Liver (tissue), 9 donors: ENCODE results near the gene LMBRD1. TPM values are rescaled to one million over a fixed set of nuclear protein-coding genes. Genes with fewer than 3 reads are reported as not detected.

Experiments used
- DNase-seq: peaks from one replicate; pipeline ENCODE4 v3.0.0-alpha.2; 2017; ENCODE audit warnings: low spot score
- H3K27ac ChIP-seq, 2 donors: one replicate each; pipeline ENCODE4 v1.7.0; 2013; ENCODE audit warnings: inconsistent platforms in 2 of 2, low read length in 2 of 2, control low read depth in 1 of 2, low read depth in 1 of 2, mild to moderate bottlenecking in 1 of 2
- H3K27me3 ChIP-seq, 4 donors: one replicate each; pipeline versions ENCODE4 v1.6.1 to v1.7.0; 2013; ENCODE audit warnings: low read length in 3 of 4, inconsistent platforms in 1 of 4, mild to moderate bottlenecking in 1 of 4, moderate library complexity in 1 of 4; ENCODE audit not compliant: control insufficient read depth in 4 of 4, insufficient read depth in 4 of 4
- H3K36me3 ChIP-seq, 4 donors: one replicate each; pipeline versions ENCODE4 v1.6.1 to v1.7.0; 2013; ENCODE audit warnings: low read length in 3 of 4, mild to moderate bottlenecking in 3 of 4, low read depth in 1 of 4, moderate library complexity in 1 of 4; ENCODE audit not compliant: control insufficient read depth in 4 of 4, insufficient read depth in 3 of 4
- H3K4me1 ChIP-seq, 4 donors: one replicate each; pipeline versions ENCODE4 v1.6.1 to v1.7.0; 2013; ENCODE audit warnings: low read length in 3 of 4, mild to moderate bottlenecking in 3 of 4, moderate library complexity in 1 of 4; ENCODE audit not compliant: control insufficient read depth in 4 of 4, insufficient read depth in 4 of 4
- H3K4me3 ChIP-seq, 3 donors: one replicate each; pipeline versions ENCODE4 v1.6.1 to v1.7.0; 2013; ENCODE audit warnings: low read length in 3 of 3, control low read depth in 1 of 3, low read depth in 1 of 3, mild to moderate bottlenecking in 1 of 3
- H3K9ac ChIP-seq, 2 donors: one replicate each; pipeline ENCODE4 v1.7.0; 2013; ENCODE audit warnings: low read length in 2 of 2, mild to moderate bottlenecking in 2 of 2, moderate library complexity in 2 of 2, control low read depth in 1 of 2, low read depth in 1 of 2
- H3K9me3 ChIP-seq, 4 donors: one replicate each; pipeline versions ENCODE4 v1.6.1 to v1.7.0; 2013; ENCODE audit warnings: low read length in 3 of 4; ENCODE audit not compliant: control insufficient read depth in 4 of 4
- ATF3 ChIP-seq: IDR thresholded peaks from 2 replicates; pipeline ENCODE4 v1.6.1; 2016; ENCODE audit warnings: antibody characterized with exemption
- CTCF ChIP-seq: fragments of 150-350 bp; IDR thresholded peaks from 2 replicates; pipeline ENCODE4 v1.5.1; 2017; ENCODE audit warnings: improper control_type of control experiment, low read depth, low read length; ENCODE audit not compliant: missing input control
- EGR1 ChIP-seq, 2 donors: IDR thresholded peaks; 2 replicates each; pipeline ENCODE4 v1.6.1; 2016 to 2018; ENCODE audit warnings: antibody characterized with exemption in 2 of 2, low read depth in 2 of 2
- FOXA2 ChIP-seq: IDR thresholded peaks from 2 replicates; pipeline ENCODE4 v1.6.1; 2016; ENCODE audit warnings: antibody characterized with exemption
- GABPA ChIP-seq, 2 donors: IDR thresholded peaks in 1 of 2; conservative IDR thresholded peaks in 1 of 2; 2 replicates each; pipeline ENCODE4 v1.6.1; 2016; ENCODE audit warnings: antibody characterized with exemption in 2 of 2, mild to moderate bottlenecking in 1 of 2, moderate library complexity in 1 of 2
- JUND ChIP-seq, 2 donors: IDR thresholded peaks; 2 replicates each; pipeline ENCODE4 v1.6.1; 2016; ENCODE audit warnings: antibody characterized with exemption in 2 of 2
- MAX ChIP-seq: IDR thresholded peaks from 2 replicates; pipeline ENCODE4 v1.6.1; 2016; ENCODE audit warnings: antibody characterized with exemption
- REST ChIP-seq: IDR thresholded peaks from 2 replicates; pipeline ENCODE4 v1.6.1; 2016; ENCODE audit warnings: antibody characterized with exemption, mild to moderate bottlenecking
- RXRA ChIP-seq, 2 donors: IDR thresholded peaks; 2 replicates each; pipeline ENCODE4 v1.6.1; 2017 to 2018; ENCODE audit warnings: antibody characterized with exemption in 2 of 2, mild to moderate bottlenecking in 1 of 2
- SP1 ChIP-seq: IDR thresholded peaks from 2 replicates; pipeline ENCODE4 v1.6.1; 2018; ENCODE audit warnings: antibody characterized with exemption, mild to moderate bottlenecking
- TAF1 ChIP-seq: conservative IDR thresholded peaks from 2 replicates; pipeline ENCODE4 v1.6.1; 2016; ENCODE audit warnings: antibody characterized with exemption, mild to moderate bottlenecking
- ZBTB33 ChIP-seq: IDR thresholded peaks from 2 replicates; pipeline ENCODE4 v1.6.1; 2016; ENCODE audit warnings: antibody characterized with exemption
- WGBS: extraction: QIAGEN DNeasy Blood & Tissue Kit; methylation state at CpG from one replicate; pipeline ENCODE4 v1.1.7; 2013; 5-methylcytosine and 5-hydroxymethylcytosine counted together
- polyA plus RNA-seq, 2 donors: library from polyadenylated mRNA; stranded (reverse) in 1 of 2; unstranded in 1 of 2; fragments of 200-250 nt in 1 of 2; fragments of >200 nt in 1 of 2; fragmentation: Nextera tagmentation in 1 of 2; extraction: Ambion mirVana in 1 of 2; gene quantifications; one replicate each; pipeline versions ENCODE4 v1.2.1 to v1.2.3, GENCODE V29; 2013 to 2015
- total RNA-seq, 2 donors: library from RNA; depleted of rRNA; stranded (reverse); fragments of >200 nt; gene quantifications; one replicate each; pipeline ENCODE4 v1.2.3, GENCODE V29; 2014
- donor health status: healthy.
- donor health status: healthy.
- donor health status: healthy.
- donor health status: healthy.
- donor health status: healthy.

LMBRD1 gene
- total and polyA plus RNA-seq, 4 donors = 33.2 to 54.5 (median 43.3) TPM

- TF ChIP-seq CTCF (no peak), SP1 (no peak)
Observed at GRCh38 chr6:69665437-69665836, 131.4 kb downstream of the LMBRD1 start (continued).

- Histone ChIP-seq H3K9ac (no peak overlapping the region), H3K9me3 (peaks cover 0 to 1% (median 0%) of the 10 kb centered on the region in 4 donors), H3K4me1 (no peaks in the 10 kb centered on the region), H3K36me3 (no peaks in the 10 kb centered on the region), H3K4me3 (no peak overlapping the region), H3K27me3 (no peaks in the 10 kb centered on the region), H3K27ac (no peak overlapping the region)
- 90% methylated on average over 1 of the region's 1 CpG for WGBS
- no peak for TF ChIP-seq RXRA (IDR thresholded peaks at IDR 0.05)
- no peak for TF ChIP-seq ZBTB33
- no peak for DNase-seq
Observed at GRCh38 chr6:69664551-69664950, 132.3 kb downstream of the LMBRD1 start.

- Histone ChIP-seq H3K9ac (no peak overlapping the region), H3K27ac (no peak overlapping the region), H3K9me3 (peaks cover 0 to 8% (median 2%) of the 10 kb centered on the region in 4 donors), H3K4me1 (no peaks in the 10 kb centered on the region), H3K36me3 (no peaks in the 10 kb centered on the region), H3K27me3 (no peaks in the 10 kb centered on the region), H3K4me3 (no peak overlapping the region)
- TF ChIP-seq EGR1 (IDR thresholded peaks at IDR 0.05; ENCODE audit: low read depth in 2 of 2) (no peak), ATF3 (no peak), FOXA2 (no peak), GABPA (IDR thresholded peaks at IDR 0.05 in 1 of 2, conservative IDR thresholded peaks at IDR 0.05 in 1 of 2) (no peak), SP1 (no peak), RXRA (IDR thresholded peaks at IDR 0.05) (no peak), MAX (no peak), JUND (IDR thresholded peaks at IDR 0.05) (no peak)
- WGBS = 80% methylated on average over 2 of the region's 2 CpGs
- no peak for DNase-seq
Observed at GRCh38 chr6:69663215-69663614, 133.6 kb downstream of the LMBRD1 start.

- Histone ChIP-seq H3K36me3 (no peaks in the 10 kb centered on the region), H3K27me3 (no peaks in the 10 kb centered on the region), H3K9ac (no peak overlapping the region), H3K27ac (no peak overlapping the region), H3K9me3 (peaks cover 0 to under 1% (median 0%) of the 10 kb centered on the region in 4 donors), H3K4me1 (no peaks in the 10 kb centered on the region), H3K4me3 (no peak overlapping the region)
- no peak for DNase-seq
- TF ChIP-seq RXRA (IDR thresholded peaks at IDR 0.05) = no peak
- no peak for TF ChIP-seq GABPA (IDR thresholded peaks at IDR 0.05 in 1 of 2, conservative IDR thresholded peaks at IDR 0.05 in 1 of 2)
- no peak for TF ChIP-seq TAF1
- no peak for TF ChIP-seq MAX
- no peak for TF ChIP-seq CTCF
- TF ChIP-seq REST = no peak
Observed at GRCh38 chr6:69650703-69651102, 146.1 kb downstream of the LMBRD1 start.
